ENCODE data around the gene SHLD1.

SHLD1 gene

GRCh38 chr20:5821627-5822215 lies 71.5 kb downstream of the SHLD1 start:
- DNase-seq, result peak; percentile 23 to 25

GRCh38 chr20:5822569-5822968 lies 72.4 kb downstream of the SHLD1 start:
- peak; percentile 60 to 66 for DNase-seq

GRCh38 chr20:5825130-5825719 lies 75.0 kb downstream of the SHLD1 start:
- DNase-seq, result no peak

GRCh38 chr20:5827098-5827853 lies 77.1 kb downstream of the SHLD1 start:
- DNase-seq, result no peak

GRCh38 chr20:5827861-5828260 lies 77.7 kb downstream of the SHLD1 start:
- no peak for DNase-seq

- DNase-seq, result no peak
Measured at GRCh38 chr20:5829241-5829809, 79.1 kb downstream of the SHLD1 start.

- no peak for DNase-seq
Measured at GRCh38 chr20:5831539-5832237, 81.5 kb downstream of the SHLD1 start.

- no peak for DNase-seq
Measured at GRCh38 chr20:5833309-5833941, 83.2 kb downstream of the SHLD1 start.

- no peak for DNase-seq
Measured at GRCh38 chr20:5834436-5835005, 84.3 kb downstream of the SHLD1 start.

- DNase-seq, result no peak
Measured at GRCh38 chr20:5835321-5835821, 85.2 kb downstream of the SHLD1 start.

GRCh38 chr20:5835871-5836270 lies 85.7 kb downstream of the SHLD1 start:
- no peak for DNase-seq

- DNase-seq, result peak in 1 of 2 donors; percentile 2
Measured at GRCh38 chr20:5836569-5836968, 86.4 kb downstream of the SHLD1 start.

GRCh38 chr20:5840411-5841002 lies 90.3 kb downstream of the SHLD1 start:
- no peak for DNase-seq

- no peak for DNase-seq
Measured at GRCh38 chr20:5841522-5841921, 91.3 kb downstream of the SHLD1 start.

- no peak for DNase-seq
Measured at GRCh38 chr20:5842465-5842864, 92.3 kb downstream of the SHLD1 start.

GRCh38 chr20:5843054-5843592 lies 92.9 kb downstream of the SHLD1 start:
- DNase-seq, result no peak

GRCh38 chr20:5844063-5844681 lies 94.0 kb downstream of the SHLD1 start:
- DNase-seq, result no peak

- DNase-seq, result no peak
Measured at GRCh38 chr20:5845681-5846615, 95.7 kb downstream of the SHLD1 start.

GRCh38 chr20:5848711-5849505 lies 98.7 kb downstream of the SHLD1 start:
- DNase-seq, result no peak

All from inflammatory macrophage treated with lipopolysaccharide for 1 hour (primary cell).